ENCODE data around the gene LRIG1. TPM values are rescaled to one million over a fixed set of nuclear protein-coding genes. Genes with fewer than 3 reads are reported as not detected.

LRIG1 gene
- polyA plus RNA-seq, 4 donors: 3.5 to 41.0 (median 21.9) TPM

DNA sequence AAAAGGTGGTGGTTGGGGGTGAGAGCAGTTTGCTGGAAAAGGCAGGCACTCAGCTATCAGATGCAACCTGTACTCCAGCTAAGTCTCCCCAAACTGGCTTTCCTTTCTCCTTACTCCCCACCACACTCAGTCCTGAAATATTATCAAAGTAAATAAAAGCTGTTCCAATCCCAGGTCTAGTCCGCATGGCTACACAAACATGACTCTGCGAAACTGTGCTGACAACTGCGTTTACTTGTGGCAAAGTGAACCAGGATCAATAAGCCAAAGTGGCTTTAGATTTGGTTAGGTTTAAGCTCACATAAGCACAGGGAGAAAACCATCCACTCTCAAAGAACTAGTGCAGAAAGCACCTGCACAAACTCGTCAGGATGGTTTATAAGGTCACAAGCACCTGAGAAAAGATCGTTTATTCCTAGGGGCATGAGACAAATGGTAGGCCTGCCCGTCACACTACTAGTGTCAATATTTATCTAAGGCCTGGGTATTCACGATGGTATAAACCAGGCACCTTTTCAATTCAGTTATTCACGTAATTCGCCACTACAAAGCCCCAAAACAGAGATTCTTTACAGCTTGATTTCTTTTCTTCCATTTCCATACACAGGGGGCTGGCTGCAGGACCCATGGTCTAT, 25.3 kb downstream of the LRIG1 start:
- H3K36me3 ChIP-seq (ENCODE audit: control insufficient read depth in 3 of 3, insufficient read depth in 2 of 3, low read depth in 1 of 3, low read length in 3 of 3): no peaks in the 10 kb centered on the region
- 16 to 58% (median 40%) methylated on average over 9 of the region's 9 CpGs for WGBS, 3 donors
- H3K4me3 ChIP-seq (ENCODE audit: low read depth in 1 of 3, low read length in 3 of 3): no peak overlapping the region
- H3K9me3 ChIP-seq (ENCODE audit: control insufficient read depth in 2 of 2, insufficient read depth in 1 of 2, low read depth in 1 of 2, low read length in 1 of 2): no peaks in the 10 kb centered on the region
- FAIRE-seq (no peak), DNase-seq (peak; percentile 39 to 40)
- H3K27me3 ChIP-seq (ENCODE audit: control insufficient read depth in 3 of 3, insufficient read depth in 3 of 3, low read length in 3 of 3): no peaks in the 10 kb centered on the region
- peaks cover 13 to 80% (median 22%) of the 10 kb centered on the region in 3 donors for H3K4me1 ChIP-seq (ENCODE audit: control insufficient read depth in 3 of 3, insufficient read depth in 2 of 3, low read depth in 1 of 3, low read length in 2 of 3)
- peak overlapping the region in 2 of 3 donors; percentile 40 to 66 for H3K27ac ChIP-seq (ENCODE audit: low read depth in 1 of 3, low read length in 2 of 3)

DNA sequence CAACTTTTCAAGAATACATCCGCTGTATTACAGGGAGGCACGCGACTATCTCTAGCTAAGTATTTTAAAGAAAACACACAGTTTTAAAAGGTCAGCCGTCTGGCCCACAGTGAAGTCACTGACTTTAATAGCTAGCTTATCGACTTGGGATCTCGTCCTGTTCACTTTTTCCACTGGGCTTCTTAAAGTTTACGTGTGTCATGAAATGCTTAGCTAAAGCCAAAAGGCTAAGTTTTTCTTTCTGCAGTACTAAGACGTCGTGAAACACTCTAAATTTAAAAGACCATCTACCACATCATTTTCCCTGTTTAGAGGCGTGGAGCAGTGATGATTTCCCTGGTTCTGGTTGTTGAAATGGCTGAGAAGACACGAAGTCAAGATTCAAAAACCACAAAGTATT, 27.1 kb downstream of the LRIG1 start:
- Histone ChIP-seq H3K9me3 (ENCODE audit: control insufficient read depth in 2 of 2, insufficient read depth in 1 of 2, low read depth in 1 of 2, low read length in 1 of 2) (no peaks in the 10 kb centered on the region), H3K27ac (ENCODE audit: low read depth in 1 of 3, low read length in 2 of 3) (peak overlapping the region in 1 of 3 donors; percentile 59), H3K27me3 (ENCODE audit: control insufficient read depth in 3 of 3, insufficient read depth in 3 of 3, low read length in 3 of 3) (no peaks in the 10 kb centered on the region), H3K4me3 (ENCODE audit: low read depth in 1 of 3, low read length in 3 of 3) (no peak overlapping the region), H3K4me1 (ENCODE audit: control insufficient read depth in 3 of 3, insufficient read depth in 2 of 3, low read depth in 1 of 3, low read length in 2 of 3) (peaks cover 11 to 68% (median 27%) of the 10 kb centered on the region in 3 donors), H3K36me3 (ENCODE audit: control insufficient read depth in 3 of 3, insufficient read depth in 2 of 3, low read depth in 1 of 3, low read length in 3 of 3) (no peaks in the 10 kb centered on the region)
- DNase-seq (peak; percentile 23 to 34), FAIRE-seq (no peak)
- 21 to 32% (median 26%) methylated on average over 11 of the region's 11 CpGs for WGBS, 3 donors

DNA sequence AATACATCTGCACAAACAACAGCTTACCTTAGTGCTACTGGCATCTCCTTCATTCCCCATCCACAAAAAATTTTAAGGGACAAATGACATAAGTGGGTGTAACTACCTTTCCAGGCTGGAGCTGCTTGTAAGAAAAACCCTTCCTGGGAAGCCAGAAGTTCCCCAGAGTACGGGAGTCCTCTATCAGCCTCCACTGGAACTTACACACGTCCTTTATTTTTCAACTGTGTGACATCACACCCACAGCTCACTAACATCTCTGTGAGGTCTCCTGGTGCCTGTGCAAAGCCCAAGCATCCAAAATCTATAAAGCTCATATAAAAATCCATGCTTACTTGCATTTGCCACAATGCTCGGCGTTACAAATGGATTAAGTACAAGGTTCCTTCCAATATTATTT, 27.6 kb downstream of the LRIG1 start:
- Histone ChIP-seq H3K27me3 (ENCODE audit: control insufficient read depth in 3 of 3, insufficient read depth in 3 of 3, low read length in 3 of 3) (no peaks in the 10 kb centered on the region), H3K36me3 (ENCODE audit: control insufficient read depth in 3 of 3, insufficient read depth in 2 of 3, low read depth in 1 of 3, low read length in 3 of 3) (no peaks in the 10 kb centered on the region), H3K4me3 (ENCODE audit: low read depth in 1 of 3, low read length in 3 of 3) (no peak overlapping the region), H3K4me1 (ENCODE audit: control insufficient read depth in 3 of 3, insufficient read depth in 2 of 3, low read depth in 1 of 3, low read length in 2 of 3) (peaks cover 10 to 63% (median 22%) of the 10 kb centered on the region in 3 donors), H3K27ac (ENCODE audit: low read depth in 1 of 3, low read length in 2 of 3) (peak overlapping the region in 2 of 3 donors; percentile 37 to 56), H3K9me3 (ENCODE audit: control insufficient read depth in 2 of 2, insufficient read depth in 1 of 2, low read depth in 1 of 2, low read length in 1 of 2) (no peaks in the 10 kb centered on the region)
- WGBS, 3 donors: 12 to 38% (median 26%) methylated on average over 4 of the region's 4 CpGs
- no peak for FAIRE-seq
- DNase-seq: peak in 1 of 2 donors; percentile 26

DNA sequence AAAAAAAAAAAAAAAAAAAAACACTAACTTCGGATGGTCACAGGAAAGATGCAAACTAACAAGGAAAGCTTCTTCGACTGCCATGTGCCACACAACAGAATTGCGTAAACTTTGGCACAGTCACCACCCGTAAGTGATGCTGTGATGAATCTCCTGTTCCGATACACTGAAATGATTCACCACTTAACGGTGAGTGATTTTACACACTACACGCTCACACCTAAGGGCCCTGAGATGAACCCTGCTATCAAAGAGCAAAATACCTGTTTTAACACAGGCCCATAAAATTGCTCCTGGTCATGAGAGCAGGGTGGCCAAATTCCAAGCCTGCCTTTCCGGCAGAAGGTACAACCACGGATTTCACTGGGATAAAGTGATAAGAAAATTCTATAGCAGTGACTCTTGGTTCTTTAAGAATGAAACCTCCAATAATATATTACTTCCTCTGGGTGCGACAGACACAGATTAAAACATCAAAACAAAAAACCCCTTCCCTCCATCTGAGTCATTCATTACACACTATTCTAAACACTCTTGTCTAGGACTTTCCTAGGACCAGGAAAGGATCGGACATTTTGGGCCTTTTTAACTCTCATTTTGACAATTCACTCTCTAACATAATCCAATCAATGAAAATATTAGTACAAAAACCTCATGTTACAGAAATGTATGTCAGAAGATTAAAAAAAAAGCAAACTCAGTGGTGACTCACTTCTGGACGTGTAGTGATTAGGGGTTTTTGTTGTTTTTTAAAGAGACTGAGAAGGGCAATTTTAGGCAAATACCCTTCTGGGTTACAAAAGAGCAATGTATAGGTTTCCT, 28.3 kb downstream of the LRIG1 start:
- peak; percentile 81 to 88 for DNase-seq

DNA sequence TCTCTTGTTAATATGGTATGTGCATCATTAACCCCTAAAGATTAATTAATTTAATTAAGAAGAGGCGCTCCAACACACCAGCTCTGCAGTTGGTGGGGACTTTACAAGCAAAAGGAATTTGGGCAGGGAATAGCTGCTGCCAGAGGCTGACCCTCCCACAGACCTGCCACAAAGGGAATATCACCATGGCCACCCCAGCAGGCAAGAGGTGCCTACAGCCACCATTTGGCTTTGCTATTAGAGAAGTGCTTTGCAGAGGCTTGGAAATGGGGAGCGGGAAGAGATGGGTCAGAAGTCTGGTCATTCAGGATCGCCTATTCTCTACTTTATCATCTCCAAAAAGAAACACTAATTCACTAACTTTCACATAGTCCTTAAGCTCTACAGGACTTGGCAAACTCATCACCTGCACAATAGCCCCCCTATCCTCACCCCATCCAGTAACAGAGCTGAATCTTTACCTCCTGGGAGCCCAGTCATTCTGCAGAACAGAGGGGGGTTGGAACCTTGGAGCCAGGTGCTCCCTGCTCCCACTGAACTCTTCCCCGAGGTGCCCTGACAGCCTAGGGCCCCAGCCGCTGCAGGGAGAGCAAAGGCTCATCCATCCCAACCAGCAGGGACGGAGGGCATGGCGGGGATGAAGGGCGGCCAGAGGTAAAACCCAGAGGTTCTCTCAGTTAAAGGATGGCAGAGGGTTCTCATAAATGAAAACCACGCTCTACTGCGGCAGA, 29.7 kb downstream of the LRIG1 start:
- no peaks in the 10 kb centered on the region for H3K9me3 ChIP-seq (ENCODE audit: control insufficient read depth in 2 of 2, insufficient read depth in 1 of 2, low read depth in 1 of 2, low read length in 1 of 2)
- FAIRE-seq (no peak), DNase-seq (no peak)
- H3K27me3 ChIP-seq (ENCODE audit: control insufficient read depth in 3 of 3, insufficient read depth in 3 of 3, low read length in 3 of 3): no peaks in the 10 kb centered on the region
- no peaks in the 10 kb centered on the region for H3K36me3 ChIP-seq (ENCODE audit: control insufficient read depth in 3 of 3, insufficient read depth in 2 of 3, low read depth in 1 of 3, low read length in 3 of 3)
- no peak overlapping the region for H3K4me3 ChIP-seq (ENCODE audit: low read depth in 1 of 3, low read length in 3 of 3)
- H3K4me1 ChIP-seq (ENCODE audit: control insufficient read depth in 3 of 3, insufficient read depth in 2 of 3, low read depth in 1 of 3, low read length in 2 of 3): peaks cover 0 to 43% (median 24%) of the 10 kb centered on the region in 3 donors
- no peak overlapping the region for H3K27ac ChIP-seq (ENCODE audit: low read depth in 1 of 3, low read length in 2 of 3)
- 61 to 83% (median 75%) methylated on average over 10 of the region's 10 CpGs for WGBS, 3 donors

More for the DNA sequence above, 28.3 kb downstream of the LRIG1 start:
- Histone ChIP-seq H3K4me3 (ENCODE audit: low read depth in 1 of 3, low read length in 3 of 3) (no peak overlapping the region), H3K4me1 (ENCODE audit: control insufficient read depth in 3 of 3, insufficient read depth in 2 of 3, low read depth in 1 of 3, low read length in 2 of 3) (peaks cover 5 to 57% (median 24%) of the 10 kb centered on the region in 3 donors), H3K27me3 (ENCODE audit: control insufficient read depth in 3 of 3, insufficient read depth in 3 of 3, low read length in 3 of 3) (no peaks in the 10 kb centered on the region), H3K9me3 (ENCODE audit: control insufficient read depth in 2 of 2, insufficient read depth in 1 of 2, low read depth in 1 of 2, low read length in 1 of 2) (no peaks in the 10 kb centered on the region), H3K36me3 (ENCODE audit: control insufficient read depth in 3 of 3, insufficient read depth in 2 of 3, low read depth in 1 of 3, low read length in 3 of 3) (no peaks in the 10 kb centered on the region), H3K27ac (ENCODE audit: low read depth in 1 of 3, low read length in 2 of 3) (peak overlapping the region in 2 of 3 donors; percentile 37 to 70)
- WGBS, 3 donors: 3 to 33% (median 14%) methylated on average over 12 of the region's 12 CpGs
- no peak for FAIRE-seq

DNA sequence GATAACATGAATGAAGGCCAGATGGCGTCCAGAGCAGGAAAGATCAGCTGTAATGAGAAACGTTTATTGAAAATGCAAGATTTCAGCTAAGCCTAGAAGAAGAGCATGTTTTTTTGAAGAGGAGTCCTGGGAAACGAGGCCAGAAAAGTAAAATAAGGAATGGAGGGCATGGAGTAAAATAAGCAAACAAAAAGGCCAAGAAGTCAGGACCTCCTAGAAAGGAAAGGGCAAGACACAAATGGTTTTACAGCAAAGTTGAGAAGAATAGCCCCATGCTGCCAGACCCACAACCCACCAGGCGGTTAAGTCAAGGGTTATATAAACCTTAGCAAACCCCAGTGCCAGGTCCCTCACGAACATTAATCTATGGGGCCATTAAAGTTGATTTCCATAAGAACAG, 30.5 kb downstream of the LRIG1 start:
- H3K9me3 ChIP-seq (ENCODE audit: control insufficient read depth in 2 of 2, insufficient read depth in 1 of 2, low read depth in 1 of 2, low read length in 1 of 2): no peaks in the 10 kb centered on the region
- no peaks in the 10 kb centered on the region for H3K27me3 ChIP-seq (ENCODE audit: control insufficient read depth in 3 of 3, insufficient read depth in 3 of 3, low read length in 3 of 3)
- no peaks in the 10 kb centered on the region for H3K36me3 ChIP-seq (ENCODE audit: control insufficient read depth in 3 of 3, insufficient read depth in 2 of 3, low read depth in 1 of 3, low read length in 3 of 3)
- no peak overlapping the region for H3K27ac ChIP-seq (ENCODE audit: low read depth in 1 of 3, low read length in 2 of 3)
- no peak for FAIRE-seq
- H3K4me3 ChIP-seq (ENCODE audit: low read depth in 1 of 3, low read length in 3 of 3): no peak overlapping the region
- peaks cover 0 to 35% (median 24%) of the 10 kb centered on the region in 3 donors for H3K4me1 ChIP-seq (ENCODE audit: control insufficient read depth in 3 of 3, insufficient read depth in 2 of 3, low read depth in 1 of 3, low read length in 2 of 3)
- DNase-seq: no peak
- WGBS, 3 donors: 76 to 81% (median 81%) methylated on average over 5 of the region's 5 CpGs

DNA sequence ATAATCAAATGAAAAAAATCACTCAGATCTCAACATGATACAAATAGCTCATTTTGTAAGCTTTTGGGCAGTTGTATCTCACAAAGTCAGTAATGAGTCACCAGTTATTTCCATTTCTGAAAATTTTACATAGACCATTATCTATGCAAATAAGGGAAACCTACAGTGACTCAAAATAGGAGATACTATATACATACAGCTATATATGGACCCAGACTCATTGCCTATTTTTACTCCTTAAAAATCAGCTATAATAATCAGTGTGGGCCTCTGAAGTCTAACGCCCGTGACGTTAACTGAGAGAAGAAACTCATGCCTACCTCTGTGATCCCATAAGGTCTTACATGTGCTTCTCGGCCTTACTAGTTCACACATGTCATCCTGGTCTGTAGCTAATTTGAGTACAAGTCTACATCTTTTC, 31.6 kb downstream of the LRIG1 start:
- no peaks in the 10 kb centered on the region for H3K27me3 ChIP-seq (ENCODE audit: control insufficient read depth in 3 of 3, insufficient read depth in 3 of 3, low read length in 3 of 3)
- H3K4me3 ChIP-seq (ENCODE audit: low read depth in 1 of 3, low read length in 3 of 3): no peak overlapping the region
- H3K9me3 ChIP-seq (ENCODE audit: control insufficient read depth in 2 of 2, insufficient read depth in 1 of 2, low read depth in 1 of 2, low read length in 1 of 2): no peaks in the 10 kb centered on the region
- DNase-seq (no peak), FAIRE-seq (no peak)
- H3K36me3 ChIP-seq (ENCODE audit: control insufficient read depth in 3 of 3, insufficient read depth in 2 of 3, low read depth in 1 of 3, low read length in 3 of 3): no peaks in the 10 kb centered on the region
- H3K27ac ChIP-seq (ENCODE audit: low read depth in 1 of 3, low read length in 2 of 3): no peak overlapping the region
- WGBS, 3 donors: 67 to 81% (median 71%) methylated on average over 4 of the region's 4 CpGs
- H3K4me1 ChIP-seq (ENCODE audit: control insufficient read depth in 3 of 3, insufficient read depth in 2 of 3, low read depth in 1 of 3, low read length in 2 of 3): peaks cover 0 to 37% (median 24%) of the 10 kb centered on the region in 3 donors

DNA sequence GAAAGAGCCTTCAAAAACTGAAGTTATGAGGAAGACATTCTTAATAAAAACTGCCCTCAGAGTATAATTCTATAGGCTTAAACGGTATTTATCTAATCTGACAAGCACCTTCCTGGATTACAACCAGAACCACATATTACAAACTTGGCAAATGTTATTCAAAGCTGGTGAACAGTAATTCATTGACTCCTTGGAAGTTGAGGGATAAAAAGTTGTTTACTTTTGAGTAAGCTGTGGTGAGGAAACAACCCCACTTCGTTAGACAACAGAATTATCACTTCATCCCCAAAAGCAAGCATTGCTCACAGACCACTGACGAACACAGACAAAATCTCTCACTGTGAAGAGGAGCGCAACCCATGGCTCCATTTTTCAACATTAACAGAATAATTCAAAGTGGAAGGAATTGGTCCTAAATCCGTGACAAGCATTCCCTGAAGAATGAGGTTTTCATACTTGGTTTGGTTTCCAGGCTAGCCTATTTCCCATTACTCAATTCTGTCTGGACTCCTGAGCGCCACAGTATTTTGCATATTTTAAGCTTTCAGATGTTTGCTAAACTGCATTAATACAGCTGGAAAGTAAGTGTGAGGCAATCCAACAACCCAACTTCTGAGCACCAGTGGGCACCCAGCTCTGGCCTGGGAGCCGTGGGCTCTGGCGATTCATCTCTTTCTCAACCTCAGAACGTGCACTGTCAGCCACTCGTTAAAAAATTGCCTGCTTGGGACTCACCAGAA, 32.7 kb downstream of the LRIG1 start:
- WGBS, 3 donors: 56 to 62% (median 61%) methylated on average over 10 of the region's 10 CpGs

More for the DNA sequence above, 32.7 kb downstream of the LRIG1 start:
- no peaks in the 10 kb centered on the region for H3K36me3 ChIP-seq (ENCODE audit: control insufficient read depth in 3 of 3, insufficient read depth in 2 of 3, low read depth in 1 of 3, low read length in 3 of 3)
- no peaks in the 10 kb centered on the region for H3K9me3 ChIP-seq (ENCODE audit: control insufficient read depth in 2 of 2, insufficient read depth in 1 of 2, low read depth in 1 of 2, low read length in 1 of 2)
- H3K27ac ChIP-seq (ENCODE audit: low read depth in 1 of 3, low read length in 2 of 3): no peak overlapping the region
- no peaks in the 10 kb centered on the region for H3K27me3 ChIP-seq (ENCODE audit: control insufficient read depth in 3 of 3, insufficient read depth in 3 of 3, low read length in 3 of 3)
- H3K4me1 ChIP-seq (ENCODE audit: control insufficient read depth in 3 of 3, insufficient read depth in 2 of 3, low read depth in 1 of 3, low read length in 2 of 3): peaks cover 0 to 39% (median 27%) of the 10 kb centered on the region in 3 donors
- no peak overlapping the region for H3K4me3 ChIP-seq (ENCODE audit: low read depth in 1 of 3, low read length in 3 of 3)
- FAIRE-seq: no peak
- DNase-seq: no peak

Data from small intestine (tissue), 7 donors.